Activated T-cell treated with anti-CD3 and anti-CD28 coated beads, Interleukin-2, amount 50 U/mL, for 1 hour (primary cell): ENCODE results near the gene PNPLA2.

Experiments
- DNase-seq: peaks from one replicate; pipeline ENCODE4 v3.0.0-alpha.2; 2020

Gene PNPLA2

GRCh38 chr11:786235-787083 lies 32.3 kb upstream of the PNPLA2 start:
- no peak for DNase-seq

- no peak for DNase-seq
Observed at GRCh38 chr11:787084-787675, 31.5 kb upstream of the PNPLA2 start.

- DNase-seq, result no peak
Observed at GRCh38 chr11:788009-788640, 30.6 kb upstream of the PNPLA2 start.

- DNase-seq, result no peak
Observed at GRCh38 chr11:788953-789940, 29.5 kb upstream of the PNPLA2 start.

- DNase-seq, result peak; percentile 53
Observed at GRCh38 chr11:789943-790342, 28.8 kb upstream of the PNPLA2 start, which contains the start of gene CEND1. Gene CEND1, minus strand, starts transcription at chr11:790090. Its CDS starts 1,514 bp downstream, at chr11:788576.

GRCh38 chr11:790721-791564 lies 27.8 kb upstream of the PNPLA2 start:
- DNase-seq, result no peak

GRCh38 chr11:791658-792534 lies 26.8 kb upstream of the PNPLA2 start:
- DNase-seq, result no peak

GRCh38 chr11:792535-792821 lies 26.2 kb upstream of the PNPLA2 start:
- DNase-seq, result no peak

- no peak for DNase-seq
Observed at GRCh38 chr11:792873-793272, 25.8 kb upstream of the PNPLA2 start.

GRCh38 chr11:793556-793955 lies 25.2 kb upstream of the PNPLA2 start:
- no peak for DNase-seq

GRCh38 chr11:794013-794765 lies 24.5 kb upstream of the PNPLA2 start:
- no peak for DNase-seq

GRCh38 chr11:794766-795633 lies 23.7 kb upstream of the PNPLA2 start:
- no peak for DNase-seq

- DNase-seq, result peak; percentile 69
Observed at GRCh38 chr11:795634-796564, 22.8 kb upstream of the PNPLA2 start.

GRCh38 chr11:796565-797295 lies 22.0 kb upstream of the PNPLA2 start:
- no peak for DNase-seq

GRCh38 chr11:797296-798092 lies 21.2 kb upstream of the PNPLA2 start:
- DNase-seq, result peak; percentile 75

GRCh38 chr11:798093-798713 lies 20.5 kb upstream of the PNPLA2 start, which contains the start of gene SLC25A22:
Gene SLC25A22, minus strand, starts transcription at chr11:798281. Its CDS starts 3,275 bp downstream, at chr11:795006.
- DNase-seq, result peak; percentile 90
